GM12874 (cell line): ENCODE data around the gene UBE2G2.

ENCODE experiments used
- CTCF ChIP-seq: IDR thresholded peaks from 2 replicates; pipeline ENCODE4 v1.5.1; 2011; ENCODE audit warnings: low read depth, mild to moderate bottlenecking, control low read depth, low read length, moderate library complexity; ENCODE audit not compliant: insufficient read depth

Gene UBE2G2

GRCh38 chr21:44846485-44847260 is 45.1 kb upstream of the UBE2G2 start:
- no peak for TF ChIP-seq CTCF

GRCh38 chr21:44846224-44846484 is 44.5 kb upstream of the UBE2G2 start:
- no peak for TF ChIP-seq CTCF

- peak; percentile 61 for TF ChIP-seq CTCF
Measured at GRCh38 chr21:44845418-44846223, 44.0 kb upstream of the UBE2G2 start.

GRCh38 chr21:44844256-44844655 is 42.6 kb upstream of the UBE2G2 start:
- TF ChIP-seq CTCF, result no peak

GRCh38 chr21:44842721-44843445 is 41.3 kb upstream of the UBE2G2 start:
- no peak for TF ChIP-seq CTCF

GRCh38 chr21:44842087-44842486 is 40.5 kb upstream of the UBE2G2 start:
- TF ChIP-seq CTCF, result no peak

GRCh38 chr21:44840771-44841170 is 39.2 kb upstream of the UBE2G2 start:
- TF ChIP-seq CTCF, result no peak
